Activated CD8-positive, alpha-beta T cell treated with anti-CD3 and anti-CD28 coated beads for 36 hours (primary cell): Measurements from ENCODE around the gene SLC25A10. TPM values are rescaled to one million over a fixed set of nuclear protein-coding genes. Genes with fewer than 3 reads are reported as not detected.

ENCODE experiments used
- ATAC-seq: fragments of 200-7000 bp; cut with Tn5 transposase; one replicate; pipeline ENCODE4 v1.10.0; 2021; ENCODE audit warnings: mild to moderate bottlenecking, moderate library complexity
- CTCF ChIA-PET: fragments of 350-600 bp; sonication (Branson Sonifier 250); formaldehyde crosslinking; loops from one replicate; lab custom pipeline; 2021; ENCODE audit warnings: antibody characterized with exemption; lab: Charles Lee
- POLR2A ChIA-PET: fragments of 350-600 bp; sonication (Branson Sonifier 250); formaldehyde crosslinking; loops from one replicate; lab custom pipeline; 2021; ENCODE audit warnings: antibody characterized with exemption; lab: Charles Lee
- DNase-seq: peaks from one replicate; pipeline ENCODE4 v3.0.0-alpha.2; 2020
- H3K27ac Mint-ChIP-seq: one replicate; pipeline ENCODE4 v1.8.0; 2021; ENCODE audit warnings: mild to moderate bottlenecking, mixed read lengths
- H3K27me3 Mint-ChIP-seq: one replicate; pipeline ENCODE4 v1.8.0; 2021; ENCODE audit warnings: mixed read lengths
- H3K36me3 Mint-ChIP-seq: one replicate; pipeline ENCODE4 v1.8.0; 2021; ENCODE audit warnings: low read depth, mixed read lengths
- H3K4me1 Mint-ChIP-seq: one replicate; pipeline ENCODE4 v1.8.0; 2021; ENCODE audit warnings: low read depth, mixed read lengths
- H3K4me3 Mint-ChIP-seq: one replicate; pipeline ENCODE4 v1.8.0; 2021; ENCODE audit warnings: mild to moderate bottlenecking, moderate library complexity, mixed read lengths
- H3K9me3 Mint-ChIP-seq: one replicate; pipeline ENCODE4 v1.8.0; 2021; ENCODE audit warnings: mixed read lengths
- CTCF ChIP-seq: fragments of 200-600 bp; IDR thresholded peaks from one replicate; pipeline ENCODE4 v1.8.0; 2022; ENCODE audit warnings: antibody characterized with exemption, mild to moderate bottlenecking
- intact Hi-C: fragments of 100-400 bp; cut with micrococcal nuclease; formaldehyde crosslinking; loops from one replicate; pipeline ENCODE4 v1.10.0; 2022
- total RNA-seq, 2 experiments: library from RNA; stranded (reverse); gene quantifications; one replicate each; pipeline ENCODE4 v1.2.3, GENCODE V29; 2021

SLC25A10 gene
- total RNA-seq, 2 experiments from 2014 or later, result 29.4 to 30.5 TPM

- H3K4me3 Mint-ChIP-seq, result peak overlapping the region; percentile 93
- peaks cover 45% of the 10 kb centered on the region for H3K36me3 Mint-ChIP-seq
- H3K27me3 Mint-ChIP-seq, result no peaks in the 10 kb centered on the region
- no peaks in the 10 kb centered on the region for H3K9me3 Mint-ChIP-seq
- CTCF ChIA-PET, result interaction anchor here (1.1 to 2.7 kb wide), 4 partner anchors 9 to 185 kb away, joined by 3 to 11 read pairs (median 4); partner anchors contain the start of gene MRPL12
- peak overlapping the region; percentile 77 for H3K27ac Mint-ChIP-seq
- intact Hi-C loops, result no loop called here
- TF ChIP-seq CTCF, result no peak
- ATAC-seq (no peak), DNase-seq (peak; percentile 48)
- POLR2A ChIA-PET, result interaction anchor here (0.5 to 6.7 kb wide), 12 partner anchors 9 to 183 kb away, joined by 3 to 73 read pairs (median 8); partner anchors contain the start of genes CCDC137, FAAP100, MRPL12 and OXLD1
- peaks cover 35% of the 10 kb centered on the region for H3K4me1 Mint-ChIP-seq
These were observed 27.6 kb upstream of the SLC25A10 start for GRCh38 chr17:81684442-81684911.

- no peak for TF ChIP-seq CTCF
- intact Hi-C loops, result no loop called here
- Mint-ChIP-seq H3K4me3 (peak overlapping the region; percentile 93), H3K36me3 (peaks cover 49% of the 10 kb centered on the region), H3K27me3 (no peaks in the 10 kb centered on the region), H3K4me1 (peaks cover 35% of the 10 kb centered on the region), H3K9me3 (no peaks in the 10 kb centered on the region), H3K27ac (peak overlapping the region; percentile 77)
- CTCF ChIA-PET, result interaction anchor here (1.1 to 2.7 kb wide), 3 partner anchors 10 to 169 kb away, joined by 3 to 11 read pairs (median 3); partner anchors contain the start of gene MRPL12
- POLR2A ChIA-PET, result interaction anchor here (0.5 to 6.7 kb wide), 12 partner anchors 10 to 182 kb away, joined by 3 to 73 read pairs (median 8); partner anchors contain the start of genes CCDC137, FAAP100, MRPL12 and OXLD1
- no peak for ATAC-seq
- DNase-seq, result peak; percentile 74
These were observed 27.0 kb upstream of the SLC25A10 start for GRCh38 chr17:81685108-81685507.

- H3K4me1 Mint-ChIP-seq, result peaks cover 35% of the 10 kb centered on the region
- TF ChIP-seq CTCF, result no peak
- CTCF ChIA-PET, result no interaction called here
- H3K9me3 Mint-ChIP-seq, result no peaks in the 10 kb centered on the region
- H3K36me3 Mint-ChIP-seq, result peaks cover 46% of the 10 kb centered on the region
- POLR2A ChIA-PET, result interaction anchor here (6.7 kb wide), 1 partner anchor 17 kb away, joined by 73 read pairs; the partner anchor contains the start of gene MRPL12
- no peak for ATAC-seq
- no peak overlapping the region for H3K27ac Mint-ChIP-seq
- DNase-seq, result no peak
- H3K27me3 Mint-ChIP-seq, result no peaks in the 10 kb centered on the region
- intact Hi-C loops, result no loop called here
- H3K4me3 Mint-ChIP-seq, result no peak overlapping the region
These were observed 25.5 kb upstream of the SLC25A10 start for GRCh38 chr17:81686614-81687013.

GRCh38 chr17:81687770-81688541, 24.1 kb upstream of the SLC25A10 start:
- CTCF ChIA-PET, result no interaction called here
- H3K4me3 Mint-ChIP-seq, result no peak overlapping the region

More at GRCh38 chr17:81687770-81688541, 24.1 kb upstream of the SLC25A10 start:
- H3K9me3 Mint-ChIP-seq, result no peaks in the 10 kb centered on the region
- H3K4me1 Mint-ChIP-seq, result peaks cover 25% of the 10 kb centered on the region
- H3K27me3 Mint-ChIP-seq, result no peaks in the 10 kb centered on the region
- TF ChIP-seq CTCF, result no peak
- peaks cover 51% of the 10 kb centered on the region for H3K36me3 Mint-ChIP-seq
- no peak for ATAC-seq
- intact Hi-C loops, result no loop called here
- H3K27ac Mint-ChIP-seq, result no peak overlapping the region
- no peak for DNase-seq
- POLR2A ChIA-PET, result interaction anchor here (1.3 to 6.7 kb wide), 2 partner anchors 15 kb away, joined by 4 to 73 read pairs; partner anchors contain the start of gene MRPL12
